ENCODE data around the gene EIF5A.

EIF5A gene

DNA sequence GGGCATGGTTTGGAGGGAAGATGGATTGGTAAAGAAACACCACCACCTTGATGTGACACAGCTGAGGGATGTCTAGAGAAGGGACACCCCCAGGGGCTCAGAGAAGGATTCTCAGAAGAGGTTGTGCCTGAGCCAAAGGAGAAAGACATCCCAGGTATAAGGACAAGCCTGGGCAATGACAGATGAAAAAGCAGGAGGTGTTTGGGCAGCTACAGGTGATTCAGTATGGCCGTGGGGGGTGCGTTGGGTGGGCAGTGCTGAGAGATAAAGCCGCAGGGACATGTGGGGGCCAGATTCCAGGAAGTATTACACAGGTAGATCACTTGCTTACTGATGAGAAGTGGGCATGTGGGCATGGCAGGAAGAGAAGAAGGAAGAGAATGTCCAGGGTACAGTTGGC, 54.5 kb downstream of the EIF5A start:
- Histone ChIP-seq H3K4me1 (ENCODE audit: control insufficient read depth in 1 of 2, insufficient read depth in 1 of 2, low read depth in 1 of 2, low read length in 1 of 2) (no peaks in the 10 kb centered on the region), H3K27ac (no peak overlapping the region), H3K36me3 (no peaks in the 10 kb centered on the region), H3K4me3 (ENCODE audit: low read depth in 1 of 2, low read length in 1 of 2) (no peak overlapping the region), H3K9me3 (no peaks in the 10 kb centered on the region), H3K27me3 (peaks cover 10% of the 10 kb centered on the region)
- TF ChIP-seq, protein P1, sequence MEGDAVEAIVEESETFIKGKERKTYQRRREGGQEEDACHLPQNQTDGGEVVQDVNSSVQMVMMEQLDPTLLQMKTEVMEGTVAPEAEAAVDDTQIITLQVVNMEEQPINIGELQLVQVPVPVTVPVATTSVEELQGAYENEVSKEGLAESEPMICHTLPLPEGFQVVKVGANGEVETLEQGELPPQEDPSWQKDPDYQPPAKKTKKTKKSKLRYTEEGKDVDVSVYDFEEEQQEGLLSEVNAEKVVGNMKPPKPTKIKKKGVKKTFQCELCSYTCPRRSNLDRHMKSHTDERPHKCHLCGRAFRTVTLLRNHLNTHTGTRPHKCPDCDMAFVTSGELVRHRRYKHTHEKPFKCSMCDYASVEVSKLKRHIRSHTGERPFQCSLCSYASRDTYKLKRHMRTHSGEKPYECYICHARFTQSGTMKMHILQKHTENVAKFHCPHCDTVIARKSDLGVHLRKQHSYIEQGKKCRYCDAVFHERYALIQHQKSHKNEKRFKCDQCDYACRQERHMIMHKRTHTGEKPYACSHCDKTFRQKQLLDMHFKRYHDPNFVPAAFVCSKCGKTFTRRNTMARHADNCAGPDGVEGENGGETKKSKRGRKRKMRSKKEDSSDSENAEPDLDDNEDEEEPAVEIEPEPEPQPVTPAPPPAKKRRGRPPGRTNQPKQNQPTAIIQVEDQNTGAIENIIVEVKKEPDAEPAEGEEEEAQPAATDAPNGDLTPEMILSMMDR (IDR thresholded peaks at IDR 0.05), result no peak
